Fibroblast of skin of abdomen (primary cell): Measurements from ENCODE around the gene OSBP2.

ENCODE experiments used
- DNase-seq: peaks from one replicate; pipeline ENCODE4 v3.0.0-alpha.2; 2013

The OSBP2 gene

DNA sequence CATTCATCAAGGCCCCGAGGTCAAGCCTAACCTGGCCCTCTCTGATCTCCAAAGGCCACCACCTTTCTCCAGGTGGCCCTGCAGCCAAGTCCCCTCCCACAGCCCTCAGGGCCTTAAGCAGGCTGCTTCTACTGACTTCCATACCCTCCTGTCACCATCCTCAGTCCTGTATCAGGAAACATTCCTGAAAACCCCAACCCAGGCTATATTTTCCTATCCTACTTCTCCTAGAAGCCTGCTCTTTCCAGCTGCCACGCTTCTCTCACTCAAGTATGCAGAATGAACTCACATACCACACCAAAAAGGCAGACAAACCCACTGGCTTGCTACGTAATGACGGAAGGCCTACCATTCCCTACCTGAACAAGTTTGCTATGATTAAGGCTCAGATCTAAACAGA lies 250.3 kb downstream of the OSBP2 start:
- DNase-seq = no peak

DNA sequence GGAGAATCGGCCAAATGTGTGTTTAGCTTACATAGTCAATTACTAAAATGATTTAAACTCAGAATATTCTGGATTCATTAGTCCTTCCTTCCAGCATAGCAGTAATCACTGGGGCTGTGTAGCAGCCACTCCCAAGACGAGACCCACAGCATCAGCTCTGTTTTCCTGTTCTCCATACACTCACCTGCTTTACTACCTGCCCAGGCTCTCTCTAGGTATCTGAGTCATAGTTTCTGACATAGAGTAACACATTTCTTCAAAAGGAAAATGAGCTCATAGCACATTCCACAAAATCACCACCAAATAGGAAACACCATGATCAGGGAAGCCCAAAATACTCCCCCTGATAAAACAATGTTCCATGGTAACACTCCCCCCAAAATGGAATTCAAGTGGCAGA lies 251.0 kb downstream of the OSBP2 start:
- no peak for DNase-seq

DNA sequence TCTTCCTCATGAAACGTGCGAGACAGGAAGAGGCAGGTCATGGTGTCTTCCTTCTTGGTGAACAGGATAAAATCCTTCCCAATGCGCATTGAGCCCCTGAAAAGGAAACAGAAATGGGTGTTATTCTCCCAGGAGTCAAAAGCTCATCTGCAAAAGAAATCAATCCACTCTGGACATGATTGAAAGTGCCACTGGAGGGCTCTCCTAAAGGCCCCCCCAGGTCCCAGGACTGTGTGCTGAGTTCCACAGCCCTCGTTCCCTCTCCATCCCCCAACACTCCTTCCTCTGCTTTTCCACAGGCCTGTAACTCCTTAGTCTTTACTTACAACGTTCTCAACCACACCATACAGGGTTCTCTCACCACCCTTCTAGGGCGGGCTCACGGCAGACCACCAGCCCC lies 251.7 kb downstream of the OSBP2 start:
- no peak for DNase-seq

DNA sequence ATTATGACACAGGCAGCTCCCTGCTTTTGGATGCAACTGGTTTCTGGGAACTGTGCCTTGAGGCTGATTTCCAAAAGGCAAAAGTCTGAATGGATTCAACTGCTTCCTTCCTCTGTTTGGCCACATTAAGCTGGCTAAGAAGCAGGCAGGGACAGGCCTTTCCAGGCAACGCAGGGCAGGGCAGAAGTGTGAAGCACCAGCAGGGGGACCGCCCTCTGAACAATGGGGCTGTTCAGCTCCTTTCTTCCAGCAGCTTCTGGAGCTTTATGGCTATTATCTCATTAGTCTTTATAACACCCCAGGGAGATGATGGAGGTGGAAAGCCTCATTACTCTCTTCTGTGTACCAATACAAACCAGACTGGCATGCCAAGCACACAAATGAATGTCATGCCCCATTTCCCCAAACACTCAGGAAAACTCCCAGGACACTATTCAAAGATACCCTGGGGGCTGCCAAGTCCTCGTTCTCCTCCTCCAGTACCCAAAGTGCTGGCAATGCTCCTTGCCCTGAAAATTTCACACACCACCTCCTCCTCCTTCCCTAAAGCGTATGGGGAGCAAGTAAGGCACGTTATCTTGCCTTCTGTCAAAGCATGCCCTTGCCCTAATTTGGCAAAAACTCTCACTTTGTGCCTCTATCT lies 252.6 kb downstream of the OSBP2 start:
- no peak for DNase-seq

DNA sequence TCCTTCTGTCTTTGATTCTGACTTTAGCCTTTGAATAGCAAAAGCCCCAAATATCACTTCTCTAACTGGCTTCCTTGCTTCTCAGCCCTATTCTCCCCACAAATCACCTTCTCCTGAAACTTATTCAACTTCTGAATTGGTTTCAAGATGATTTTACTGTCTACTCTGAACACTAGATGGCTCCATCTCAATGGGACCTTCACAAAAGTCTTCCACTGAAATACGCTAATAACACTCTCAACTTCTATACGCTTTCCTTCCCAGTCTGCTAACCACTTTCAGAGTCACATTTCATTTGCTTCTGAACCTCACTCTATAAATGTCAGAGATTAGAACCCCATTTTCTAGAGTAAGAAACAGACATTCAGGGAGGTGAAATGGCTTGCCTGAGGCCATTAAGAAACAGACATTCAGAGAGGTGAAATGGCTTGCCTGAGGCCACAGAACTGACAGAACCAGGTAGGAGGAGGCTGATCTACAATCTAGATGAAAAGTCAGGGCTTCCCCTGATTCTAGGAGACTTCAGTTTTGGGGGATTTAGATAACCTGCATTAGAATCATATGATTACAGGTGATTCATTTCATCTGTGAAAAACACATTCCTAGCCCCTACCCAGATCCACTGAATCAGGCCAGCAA lies 253.3 kb downstream of the OSBP2 start:
- DNase-seq = peak; percentile 48

DNA sequence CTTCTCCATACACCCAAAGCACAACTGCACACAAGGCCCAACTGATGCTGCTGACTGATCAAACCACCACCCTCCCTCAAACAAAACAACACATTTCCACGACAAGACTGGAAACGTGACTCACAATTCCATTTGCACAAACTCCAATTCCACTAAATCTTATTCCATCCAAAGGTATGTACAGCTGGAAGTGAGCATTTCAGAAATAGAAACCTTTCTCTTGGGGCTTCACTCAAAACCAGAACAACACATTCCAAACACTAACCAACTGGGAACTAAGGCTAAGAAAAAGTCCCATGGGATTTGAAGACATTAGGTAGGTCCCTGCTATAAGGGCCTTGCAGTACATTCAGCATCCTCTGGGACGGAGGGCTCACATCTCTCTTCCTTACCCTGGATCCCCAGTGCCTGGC lies 254.3 kb downstream of the OSBP2 start:
- peak; percentile 32 for DNase-seq

DNA sequence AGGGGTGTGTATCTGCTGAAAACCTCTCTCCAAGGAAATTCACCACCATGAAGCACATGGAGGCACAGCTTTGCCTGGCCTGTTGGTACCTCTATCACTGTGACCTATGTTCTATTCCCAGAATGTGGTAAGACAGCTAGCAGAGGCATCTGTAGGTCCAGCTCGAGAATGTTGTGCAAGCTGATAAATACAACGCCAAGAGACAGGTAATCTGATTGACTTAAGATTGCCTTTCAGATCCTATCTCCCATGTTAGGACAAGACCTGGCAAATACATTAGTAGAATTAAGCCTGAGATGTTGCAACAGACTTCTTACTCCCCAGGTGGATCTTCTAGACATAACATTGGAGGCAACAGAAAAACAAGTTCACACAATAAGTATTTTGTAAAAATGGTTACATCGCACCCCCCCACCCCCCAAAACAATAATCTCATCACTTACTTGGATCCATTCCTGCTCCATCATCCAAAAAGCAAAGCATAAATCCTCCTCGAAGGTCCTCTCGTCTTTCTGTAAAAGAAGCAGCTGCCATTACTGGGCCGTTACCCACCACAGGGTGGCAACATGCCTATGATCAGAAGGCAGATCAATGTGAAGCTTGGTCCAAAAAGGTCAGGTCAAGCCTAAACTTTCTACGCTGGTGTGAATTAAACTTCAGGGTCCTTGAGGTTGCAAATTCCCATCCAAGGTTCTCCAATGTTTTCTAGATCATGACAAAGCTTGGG lies 255.4 kb downstream of the OSBP2 start:
- no peak for DNase-seq

DNA sequence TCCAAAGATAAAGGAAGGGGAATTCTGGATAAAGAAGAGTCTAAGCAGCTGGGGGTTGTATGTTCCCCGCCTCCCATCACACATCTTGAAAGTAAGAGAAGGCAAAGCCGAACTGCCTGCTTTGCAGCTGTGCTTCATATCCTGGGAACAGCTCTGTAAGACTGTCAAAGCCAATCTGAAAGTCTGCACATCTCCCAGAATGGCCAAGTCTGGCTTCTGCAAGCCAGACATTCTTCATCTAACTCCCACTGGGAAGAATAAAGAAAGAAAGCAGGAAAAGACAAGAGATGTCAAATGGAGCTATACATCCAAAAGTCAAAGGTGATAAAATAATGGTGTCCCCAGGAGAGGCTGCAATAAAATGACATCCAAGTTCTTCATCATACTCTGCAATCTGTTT lies 258.5 kb downstream of the OSBP2 start:
- no peak for DNase-seq

DNA sequence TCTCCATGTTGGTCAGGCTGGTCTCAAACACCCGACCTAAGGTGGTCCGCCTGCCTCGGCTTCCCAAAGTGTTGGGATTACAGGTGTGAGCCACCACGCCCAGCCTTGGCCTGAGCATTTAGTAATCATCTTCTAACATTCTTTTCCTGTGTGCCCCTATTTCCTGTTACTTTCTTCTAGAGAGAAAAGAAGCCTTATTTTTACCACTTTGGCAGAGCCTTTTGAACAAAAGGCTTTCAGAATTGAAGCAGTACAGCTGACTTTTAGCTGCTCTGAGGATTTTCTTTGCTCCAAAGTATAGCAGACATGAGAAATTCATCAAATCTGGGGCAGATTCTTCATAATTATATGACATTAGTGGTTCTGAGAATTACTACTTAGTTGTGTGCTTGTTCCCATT lies 260.5 kb downstream of the OSBP2 start:
- no peak for DNase-seq
